ENCODE data around the gene SMG6.

SMG6 gene

DNA sequence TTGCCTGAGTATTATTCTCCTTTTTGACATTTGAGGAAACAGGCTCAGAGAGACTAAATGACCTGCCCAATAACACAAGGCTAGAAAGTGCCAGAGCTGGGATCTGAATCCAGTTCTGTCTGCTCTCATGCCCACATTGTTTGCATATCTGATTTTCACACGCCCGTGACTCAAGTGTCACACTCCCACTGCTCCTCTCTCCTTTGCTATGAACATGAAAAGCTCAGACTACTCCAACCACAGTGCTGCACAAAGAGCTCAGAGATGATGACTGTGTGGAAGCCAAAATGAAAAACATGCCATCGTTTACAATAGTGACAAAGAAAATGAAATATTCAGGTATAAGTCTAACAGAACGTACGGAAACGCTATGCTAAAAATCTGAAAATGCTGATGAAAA is 107.9 kb downstream of the SMG6 start:
- Histone ChIP-seq H3K27ac (no peak overlapping the region), H3K27me3 (ENCODE audit: insufficient read depth, low read depth, severe bottlenecking) (no peaks in the 10 kb centered on the region), H3K4me3 (ENCODE audit: low read depth, low read length) (no peak overlapping the region), H3K36me3 (peaks cover 8% of the 10 kb centered on the region), H3K9me3 (ENCODE audit: severe bottlenecking) (no peaks in the 10 kb centered on the region)
- TF ChIP-seq, protein P1, sequence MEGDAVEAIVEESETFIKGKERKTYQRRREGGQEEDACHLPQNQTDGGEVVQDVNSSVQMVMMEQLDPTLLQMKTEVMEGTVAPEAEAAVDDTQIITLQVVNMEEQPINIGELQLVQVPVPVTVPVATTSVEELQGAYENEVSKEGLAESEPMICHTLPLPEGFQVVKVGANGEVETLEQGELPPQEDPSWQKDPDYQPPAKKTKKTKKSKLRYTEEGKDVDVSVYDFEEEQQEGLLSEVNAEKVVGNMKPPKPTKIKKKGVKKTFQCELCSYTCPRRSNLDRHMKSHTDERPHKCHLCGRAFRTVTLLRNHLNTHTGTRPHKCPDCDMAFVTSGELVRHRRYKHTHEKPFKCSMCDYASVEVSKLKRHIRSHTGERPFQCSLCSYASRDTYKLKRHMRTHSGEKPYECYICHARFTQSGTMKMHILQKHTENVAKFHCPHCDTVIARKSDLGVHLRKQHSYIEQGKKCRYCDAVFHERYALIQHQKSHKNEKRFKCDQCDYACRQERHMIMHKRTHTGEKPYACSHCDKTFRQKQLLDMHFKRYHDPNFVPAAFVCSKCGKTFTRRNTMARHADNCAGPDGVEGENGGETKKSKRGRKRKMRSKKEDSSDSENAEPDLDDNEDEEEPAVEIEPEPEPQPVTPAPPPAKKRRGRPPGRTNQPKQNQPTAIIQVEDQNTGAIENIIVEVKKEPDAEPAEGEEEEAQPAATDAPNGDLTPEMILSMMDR (IDR thresholded peaks at IDR 0.05; ENCODE audit: low read depth, low read length), result no peak
- DNase-seq, result no peak

DNA sequence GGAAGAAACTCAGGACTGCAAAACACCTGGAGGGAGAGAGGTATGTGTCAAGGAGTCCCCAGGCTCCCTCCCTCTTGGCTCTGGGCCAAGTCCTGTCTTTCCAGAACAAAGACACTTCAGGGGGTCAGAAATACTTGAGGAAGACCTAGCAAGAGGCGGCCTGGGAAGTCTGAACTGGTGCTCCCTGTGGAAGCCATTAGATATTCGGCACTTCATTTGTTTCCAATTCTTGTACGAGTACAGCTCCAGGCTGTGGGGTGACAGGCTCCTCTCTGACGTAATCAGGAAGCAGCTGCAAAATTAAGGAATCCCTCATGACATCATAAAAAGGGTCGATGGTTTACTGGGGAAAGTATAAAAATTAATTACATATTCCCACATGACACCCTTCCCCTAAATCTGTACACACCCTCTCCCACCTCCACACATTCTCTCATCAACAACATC is 108.7 kb downstream of the SMG6 start:
- Histone ChIP-seq H3K27ac (no peak overlapping the region), H3K4me3 (ENCODE audit: low read depth, low read length) (no peak overlapping the region), H3K9me3 (ENCODE audit: severe bottlenecking) (no peaks in the 10 kb centered on the region), H3K27me3 (ENCODE audit: insufficient read depth, low read depth, severe bottlenecking) (no peaks in the 10 kb centered on the region), H3K36me3 (peaks cover 8% of the 10 kb centered on the region)
- no peak for DNase-seq
- TF ChIP-seq, protein P1 (IDR thresholded peaks at IDR 0.05; ENCODE audit: low read depth, low read length), result no peak

DNA sequence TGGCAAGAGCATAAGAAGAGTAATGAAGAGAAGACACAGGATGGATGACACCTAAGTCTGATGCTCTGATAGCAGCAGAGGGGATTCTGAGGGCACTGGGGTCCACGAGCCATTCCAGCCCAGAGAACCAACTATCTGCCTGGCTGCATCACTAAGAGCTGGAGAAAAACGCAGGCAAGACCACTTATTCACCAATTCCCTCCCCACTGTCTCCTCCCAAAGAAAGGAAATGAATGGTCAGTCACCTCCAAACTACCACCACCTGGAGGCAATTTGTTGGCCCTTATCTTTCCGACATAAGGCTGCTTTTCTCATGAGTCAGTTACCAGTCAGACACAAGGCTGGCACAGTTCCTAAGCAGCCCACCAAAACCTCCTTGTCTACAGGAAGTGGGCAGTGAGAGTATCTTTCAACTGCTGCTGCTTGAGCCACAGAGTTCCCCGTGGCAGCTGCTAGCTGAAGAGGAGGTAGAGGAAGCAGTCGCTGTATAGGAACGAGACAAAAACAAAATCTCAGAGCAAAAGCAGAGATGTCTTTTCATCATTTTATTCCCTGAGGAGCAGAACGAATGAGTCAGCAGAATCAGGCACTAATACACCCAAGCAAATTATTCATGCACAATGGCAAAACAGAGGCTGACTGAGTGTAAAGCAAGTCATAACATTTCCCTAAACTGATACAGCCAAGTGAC is 111.1 kb downstream of the SMG6 start:
- no peak for DNase-seq
- no peak overlapping the region for H3K27ac ChIP-seq
- TF ChIP-seq, protein P1 (IDR thresholded peaks at IDR 0.05; ENCODE audit: low read depth, low read length), result no peak
- peaks cover 19% of the 10 kb centered on the region for H3K36me3 ChIP-seq
- H3K27me3 ChIP-seq (ENCODE audit: insufficient read depth, low read depth, severe bottlenecking), result no peaks in the 10 kb centered on the region
- H3K4me3 ChIP-seq (ENCODE audit: low read depth, low read length), result no peak overlapping the region
- no peaks in the 10 kb centered on the region for H3K9me3 ChIP-seq (ENCODE audit: severe bottlenecking)

DNA sequence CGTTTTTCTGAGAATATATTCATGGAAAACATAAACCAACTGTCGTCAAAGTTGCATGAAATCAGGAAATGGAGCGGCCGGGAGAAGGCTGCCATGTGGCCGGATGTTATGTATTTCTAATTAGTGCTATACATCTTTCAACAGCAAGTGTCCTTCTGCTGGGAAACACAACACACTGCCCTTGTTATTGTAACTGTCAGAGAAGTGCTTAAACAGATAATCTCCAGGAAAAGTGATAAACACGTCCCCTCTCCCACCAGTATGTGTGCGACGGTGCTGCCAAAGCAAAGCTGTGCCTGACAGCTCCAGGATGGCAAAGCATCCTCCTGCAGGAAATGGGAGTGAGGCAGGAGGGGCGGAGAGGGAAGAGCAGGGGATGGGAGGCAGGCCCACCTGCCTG is 111.8 kb downstream of the SMG6 start:
- no peak for DNase-seq
- TF ChIP-seq, protein P1 (IDR thresholded peaks at IDR 0.05; ENCODE audit: low read depth, low read length), result no peak
- no peaks in the 10 kb centered on the region for H3K9me3 ChIP-seq (ENCODE audit: severe bottlenecking)
- no peak overlapping the region for H3K4me3 ChIP-seq (ENCODE audit: low read depth, low read length)
- H3K27ac ChIP-seq, result no peak overlapping the region
- peaks cover 20% of the 10 kb centered on the region for H3K36me3 ChIP-seq
- H3K27me3 ChIP-seq (ENCODE audit: insufficient read depth, low read depth, severe bottlenecking), result no peaks in the 10 kb centered on the region

DNA sequence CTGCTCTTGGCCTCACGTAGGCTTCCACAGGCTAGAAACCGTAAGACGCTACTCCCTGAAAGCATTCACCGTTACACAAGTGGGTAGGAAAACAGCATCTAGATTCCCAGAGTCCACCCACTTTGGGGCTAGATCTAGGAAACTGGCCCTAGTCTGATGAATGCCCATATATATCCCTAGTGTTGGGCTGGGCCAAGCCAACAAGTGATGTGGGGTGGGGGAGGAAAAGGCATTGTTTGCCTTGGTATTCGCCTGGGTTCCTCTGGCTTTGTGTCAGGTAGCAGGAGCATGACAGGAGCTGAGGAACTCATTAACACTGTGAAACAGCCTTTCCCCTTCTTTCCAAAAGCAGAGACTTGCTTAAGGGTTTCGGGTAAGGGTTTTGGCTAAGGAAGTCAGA is 112.4 kb downstream of the SMG6 start:
- TF ChIP-seq, protein P1 (IDR thresholded peaks at IDR 0.05; ENCODE audit: low read depth, low read length), result no peak
- no peaks in the 10 kb centered on the region for H3K9me3 ChIP-seq (ENCODE audit: severe bottlenecking)
- peaks cover 26% of the 10 kb centered on the region for H3K36me3 ChIP-seq
- DNase-seq, result no peak
- no peak overlapping the region for H3K4me3 ChIP-seq (ENCODE audit: low read depth, low read length)
- no peaks in the 10 kb centered on the region for H3K27me3 ChIP-seq (ENCODE audit: insufficient read depth, low read depth, severe bottlenecking)
- H3K27ac ChIP-seq, result no peak overlapping the region

DNA sequence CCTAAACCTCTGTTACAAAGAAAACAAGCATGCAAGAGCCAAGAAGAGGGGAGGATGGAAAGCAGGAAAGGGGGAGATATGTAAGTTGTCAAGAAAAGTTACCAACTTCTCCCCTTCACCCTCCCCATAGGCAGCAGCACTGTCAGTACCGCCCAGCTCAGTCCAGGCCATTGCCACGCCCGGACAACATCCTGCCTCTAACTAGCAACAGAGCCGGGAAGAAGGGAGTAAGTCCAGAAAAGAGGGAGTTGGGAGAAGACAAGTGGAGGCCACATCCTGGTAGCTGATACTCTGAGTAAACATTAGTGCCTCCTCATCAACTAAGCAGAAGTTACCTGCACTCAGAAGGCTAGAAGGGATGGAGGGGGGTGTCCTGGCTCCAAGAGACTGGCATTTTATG is 113.6 kb downstream of the SMG6 start:
- Histone ChIP-seq H3K36me3 (peaks cover 32% of the 10 kb centered on the region), H3K9me3 (ENCODE audit: severe bottlenecking) (no peaks in the 10 kb centered on the region), H3K27ac (no peak overlapping the region), H3K4me3 (ENCODE audit: low read depth, low read length) (no peak overlapping the region), H3K27me3 (ENCODE audit: insufficient read depth, low read depth, severe bottlenecking) (no peaks in the 10 kb centered on the region)
- DNase-seq, result no peak
- TF ChIP-seq, protein P1 (IDR thresholded peaks at IDR 0.05; ENCODE audit: low read depth, low read length), result no peak
